Neuron (in vitro differentiated cells): ENCODE data around the gene AKTIP.

Experiments
- H2AFZ ChIP-seq: one replicate; pipeline ENCODE4 v1.6.1; 2013; ENCODE audit warnings: low read depth, mild to moderate bottlenecking, inconsistent platforms, low read length, moderate library complexity
- H3K27me3 ChIP-seq: one replicate; pipeline ENCODE4 v1.6.1; 2013; ENCODE audit warnings: low read length; ENCODE audit not compliant: insufficient read depth
- H3K36me3 ChIP-seq: one replicate; pipeline ENCODE4 v1.6.1; 2013; ENCODE audit warnings: low read length; ENCODE audit not compliant: insufficient read depth
- H3K4me1 ChIP-seq: one replicate; pipeline ENCODE4 v1.6.1; 2013; ENCODE audit warnings: low read length; ENCODE audit not compliant: insufficient read depth
- H3K4me3 ChIP-seq: 2 replicates; pipeline ENCODE4 v1.5.1; 2013; ENCODE audit warnings: mild to moderate bottlenecking, low read length, moderate library complexity
- H3K9me3 ChIP-seq: one replicate; pipeline ENCODE4 v1.6.1; 2013; ENCODE audit warnings: low read length

The AKTIP gene

DNA sequence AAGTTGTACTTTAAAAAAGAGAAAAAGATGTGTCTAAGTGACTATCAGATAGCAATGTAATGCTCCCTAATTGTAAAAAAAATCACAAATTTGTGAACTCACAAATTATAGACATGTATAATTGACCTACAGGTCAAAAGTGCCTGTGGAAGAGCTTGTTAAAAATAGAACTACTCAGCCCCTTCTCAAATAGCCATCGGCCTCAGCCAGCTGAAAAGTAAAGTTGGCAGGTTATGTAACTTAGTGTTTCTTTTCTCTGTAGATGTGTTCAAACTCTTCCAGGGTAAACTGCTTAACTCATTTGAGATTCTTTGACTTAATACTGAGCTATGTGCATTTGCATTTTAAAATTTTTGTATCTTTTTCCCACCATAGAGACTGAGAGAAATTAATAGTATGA is 13.3 kb downstream of the AKTIP start:
- Histone ChIP-seq H2AFZ (no peak overlapping the region), H3K4me1 (no peaks in the 10 kb centered on the region), H3K36me3 (peaks cover 80% of the 10 kb centered on the region), H3K27me3 (no peaks in the 10 kb centered on the region), H3K9me3 (peaks cover 9% of the 10 kb centered on the region), H3K4me3 (no peak overlapping the region)

DNA sequence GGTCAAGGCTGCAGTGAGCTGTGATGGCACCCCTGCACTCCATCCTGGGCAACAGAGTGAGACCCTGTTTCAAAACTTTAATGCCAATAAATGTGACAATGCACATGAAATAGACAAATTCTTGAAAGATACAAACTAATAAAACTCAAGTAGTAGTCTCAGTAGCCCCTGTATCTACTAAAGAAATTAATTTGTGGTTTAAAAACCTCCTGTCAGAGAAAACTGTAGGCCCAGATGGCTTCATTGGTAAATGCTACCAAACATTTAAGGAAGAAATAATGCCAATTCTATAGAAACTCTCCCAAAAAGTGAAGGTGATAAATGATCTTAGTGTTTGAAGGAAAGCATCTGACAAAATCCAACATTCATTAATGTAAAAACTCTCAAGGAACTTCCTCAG is 16.8 kb downstream of the AKTIP start:
- Histone ChIP-seq H3K36me3 (peaks cover 80% of the 10 kb centered on the region), H3K4me1 (no peaks in the 10 kb centered on the region), H3K27me3 (no peaks in the 10 kb centered on the region), H3K4me3 (no peak overlapping the region), H2AFZ (no peak overlapping the region), H3K9me3 (peaks cover 9% of the 10 kb centered on the region)

DNA sequence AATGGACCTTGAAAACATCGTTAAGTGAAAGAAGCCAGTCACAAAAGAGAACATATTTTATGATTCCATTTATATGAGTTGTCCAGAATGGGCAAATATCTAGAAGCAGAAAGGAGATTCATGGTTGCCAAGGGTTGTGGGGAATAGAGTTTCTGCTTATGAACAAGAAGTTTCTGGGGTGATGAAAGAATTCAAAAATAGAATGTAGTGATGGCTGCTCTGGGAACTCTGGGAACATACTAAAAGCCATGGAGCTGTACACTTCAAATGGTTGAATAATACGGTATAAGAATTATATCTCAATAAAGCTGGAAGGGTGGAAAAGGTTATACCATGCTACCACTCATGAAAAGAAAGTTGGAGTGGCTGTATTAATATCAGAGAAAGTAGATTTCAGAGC is 18.5 kb downstream of the AKTIP start:
- Histone ChIP-seq H3K4me1 (no peaks in the 10 kb centered on the region), H3K4me3 (no peak overlapping the region), H2AFZ (no peak overlapping the region), H3K27me3 (no peaks in the 10 kb centered on the region), H3K9me3 (peaks cover 9% of the 10 kb centered on the region), H3K36me3 (peaks cover 81% of the 10 kb centered on the region)

DNA sequence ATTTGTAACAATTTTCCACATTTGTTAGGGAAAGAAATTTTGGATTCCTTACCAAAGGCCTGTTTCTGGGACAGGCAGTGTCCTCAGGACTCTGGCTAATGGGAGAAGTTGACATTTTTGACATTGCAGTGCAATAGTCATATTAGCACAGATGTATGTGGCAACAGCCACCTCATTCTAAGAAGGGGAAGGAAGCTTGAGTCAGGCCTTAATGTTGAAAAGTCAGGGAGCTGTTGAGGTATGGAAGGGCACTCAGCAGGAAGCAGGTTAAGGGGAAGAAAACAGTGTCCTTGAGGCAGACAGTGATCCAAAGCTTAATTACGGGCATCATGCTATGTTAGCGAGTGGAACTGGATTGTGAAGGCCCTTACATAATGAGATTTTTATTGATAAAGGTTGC is 20.9 kb downstream of the AKTIP start:
- H2AFZ ChIP-seq, result no peak overlapping the region
- no peaks in the 10 kb centered on the region for H3K27me3 ChIP-seq
- H3K4me3 ChIP-seq, result no peak overlapping the region
- no peaks in the 10 kb centered on the region for H3K4me1 ChIP-seq
- H3K9me3 ChIP-seq, result peaks cover 9% of the 10 kb centered on the region
- H3K36me3 ChIP-seq, result peaks cover 81% of the 10 kb centered on the region

DNA sequence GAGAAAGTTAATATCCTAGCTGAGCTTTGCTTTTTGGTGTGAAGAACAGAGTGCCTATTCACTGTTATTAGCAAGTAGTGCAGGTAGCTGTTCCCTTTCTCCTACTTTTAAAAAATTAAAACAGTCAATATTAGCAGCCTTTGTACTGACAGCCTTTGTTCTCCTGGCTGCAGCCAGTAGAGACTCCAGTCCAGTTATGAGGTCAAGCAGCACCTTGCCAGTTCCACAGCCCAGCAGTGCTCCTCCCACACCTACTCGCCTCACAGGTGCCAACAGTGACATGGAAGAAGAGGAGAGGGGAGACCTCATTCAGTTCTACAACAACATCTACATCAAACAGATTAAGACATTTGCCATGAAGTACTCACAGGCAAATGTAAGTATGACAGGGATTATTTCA is 22.6 kb downstream of the AKTIP start:
- Histone ChIP-seq H2AFZ (no peak overlapping the region), H3K9me3 (peaks cover under 1% of the 10 kb centered on the region)

DNA sequence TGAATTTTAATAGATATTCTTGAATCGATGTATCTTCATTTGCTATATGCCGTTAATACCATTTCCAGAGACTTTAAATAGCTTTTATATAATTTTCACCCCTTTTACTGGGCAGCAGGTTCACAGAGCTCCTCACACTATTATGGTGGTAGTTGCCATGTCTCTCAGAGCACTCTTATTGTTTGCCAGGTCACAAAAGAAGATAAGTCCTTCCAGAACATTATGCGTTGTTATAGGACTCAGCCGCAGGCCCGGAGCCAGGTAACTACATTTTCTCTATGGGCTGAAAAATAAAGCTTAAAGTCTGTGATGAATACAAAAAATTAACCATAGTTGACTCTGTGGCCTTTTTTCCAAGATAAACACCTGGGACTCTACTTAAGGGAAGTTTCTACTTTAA is 24.0 kb downstream of the AKTIP start:
- Histone ChIP-seq H2AFZ (no peak overlapping the region), H3K27me3 (no peaks in the 10 kb centered on the region), H3K36me3 (peaks cover 68% of the 10 kb centered on the region), H3K4me3 (no peak overlapping the region), H3K4me1 (no peaks in the 10 kb centered on the region), H3K9me3 (no peaks in the 10 kb centered on the region)

More for the DNA sequence above, 22.6 kb downstream of the AKTIP start:
- Histone ChIP-seq H3K4me1 (no peaks in the 10 kb centered on the region), H3K4me3 (no peak overlapping the region), H3K36me3 (peaks cover 74% of the 10 kb centered on the region), H3K27me3 (no peaks in the 10 kb centered on the region)

DNA sequence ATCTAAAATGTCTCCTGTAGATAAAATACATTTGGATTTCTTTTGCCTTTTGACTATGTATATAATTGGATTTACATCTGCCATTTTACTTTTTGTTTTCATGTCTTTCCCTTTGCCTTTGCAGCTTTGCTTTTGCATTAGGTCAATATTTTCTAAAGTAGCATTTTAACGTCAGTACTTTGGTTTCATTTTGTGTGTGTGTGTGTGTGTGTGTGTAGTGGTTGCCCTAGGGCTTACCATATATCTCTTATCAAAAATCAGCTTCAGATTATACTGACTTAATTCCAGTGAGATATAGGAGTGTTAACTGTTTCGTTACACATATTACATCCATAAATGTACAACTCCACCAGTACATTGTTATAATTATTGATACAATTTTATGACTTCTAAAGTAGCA is 26.1 kb downstream of the AKTIP start:
- H3K4me1 ChIP-seq, result no peaks in the 10 kb centered on the region
- no peaks in the 10 kb centered on the region for H3K27me3 ChIP-seq
- no peak overlapping the region for H3K4me3 ChIP-seq
- H2AFZ ChIP-seq, result no peak overlapping the region
- H3K36me3 ChIP-seq, result peaks cover 64% of the 10 kb centered on the region
- H3K9me3 ChIP-seq, result no peaks in the 10 kb centered on the region

DNA sequence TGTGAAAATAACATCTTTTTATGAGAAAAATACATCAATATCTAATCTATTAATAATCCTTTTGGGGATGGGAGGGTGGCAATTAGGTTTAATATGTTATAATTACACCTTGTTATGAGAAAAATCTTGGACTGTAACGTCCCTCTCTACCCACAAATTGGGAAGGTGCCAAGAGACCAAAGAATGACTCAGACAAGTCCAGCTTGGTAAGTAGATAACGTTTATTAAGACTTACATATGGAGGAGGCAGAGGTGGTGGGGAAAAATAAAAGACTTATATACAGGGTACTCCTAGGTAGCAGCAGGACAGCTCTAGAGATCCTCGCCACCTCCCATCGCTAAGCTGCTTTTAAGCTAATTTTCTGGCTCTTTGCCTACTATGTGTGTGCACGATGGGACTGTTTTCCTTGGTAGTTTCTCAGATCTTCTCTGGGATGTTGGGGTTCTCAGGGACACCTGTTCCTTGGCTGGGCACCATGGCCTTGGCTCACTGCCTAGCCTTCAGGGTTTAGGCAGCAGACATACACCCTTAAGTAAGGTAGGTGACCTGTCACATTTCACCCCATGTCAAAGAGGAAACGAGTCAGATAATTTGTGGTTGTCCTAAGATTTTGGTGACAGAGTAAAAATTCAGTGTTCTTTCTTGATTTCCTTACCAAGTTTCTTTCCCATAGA is 37.3 kb downstream of the AKTIP start:
- H3K4me3 ChIP-seq, result no peak overlapping the region
- no peaks in the 10 kb centered on the region for H3K9me3 ChIP-seq
- H3K27me3 ChIP-seq, result no peaks in the 10 kb centered on the region
- H2AFZ ChIP-seq, result no peak overlapping the region
- no peaks in the 10 kb centered on the region for H3K4me1 ChIP-seq
- H3K36me3 ChIP-seq, result peaks cover 58% of the 10 kb centered on the region

DNA sequence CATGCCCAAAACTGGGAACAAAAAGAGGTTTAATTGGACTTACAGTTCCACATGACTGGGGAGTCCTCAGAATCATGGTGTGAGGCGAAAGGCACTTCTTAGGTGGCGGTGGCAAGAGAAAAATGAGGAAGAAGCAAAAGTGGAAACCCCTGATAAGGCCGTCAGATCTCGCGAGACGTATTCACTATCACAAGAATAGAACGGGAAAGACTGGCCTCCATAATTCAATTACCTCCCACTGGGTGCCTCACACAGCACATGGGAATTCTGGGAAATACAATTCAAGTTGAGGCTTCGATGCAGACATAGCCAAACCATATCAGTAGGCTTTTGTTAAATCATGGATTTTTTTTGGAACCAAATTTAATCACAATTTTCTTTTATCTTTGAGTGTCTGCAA is 44.4 kb downstream of the AKTIP start:
- Histone ChIP-seq H3K4me3 (no peak overlapping the region), H3K4me1 (no peaks in the 10 kb centered on the region), H3K36me3 (peaks cover 69% of the 10 kb centered on the region), H3K27me3 (no peaks in the 10 kb centered on the region), H3K9me3 (no peaks in the 10 kb centered on the region), H2AFZ (no peak overlapping the region)

DNA sequence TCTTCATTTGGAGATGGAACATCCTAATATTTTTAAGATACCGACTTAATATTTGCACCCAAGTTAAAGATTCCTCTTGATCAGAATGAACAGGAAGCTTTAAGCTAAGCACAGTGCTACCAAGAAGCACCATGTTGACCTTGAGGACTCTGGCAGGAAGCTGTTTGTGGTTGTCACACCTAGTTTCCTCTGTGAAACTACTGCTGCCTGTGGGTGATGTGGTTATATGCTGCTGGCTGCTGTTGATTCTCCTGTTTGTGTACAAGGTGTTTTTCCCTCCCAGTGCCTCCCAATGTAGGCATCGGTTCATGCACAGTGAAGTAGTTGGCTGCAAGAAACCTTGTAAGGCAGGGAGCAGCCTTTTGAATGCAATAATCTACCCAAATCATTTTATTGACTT is 45.3 kb downstream of the AKTIP start:
- Histone ChIP-seq H3K4me3 (no peak overlapping the region), H3K4me1 (no peaks in the 10 kb centered on the region), H3K9me3 (no peaks in the 10 kb centered on the region), H3K36me3 (peaks cover 74% of the 10 kb centered on the region), H2AFZ (no peak overlapping the region), H3K27me3 (no peaks in the 10 kb centered on the region)

DNA sequence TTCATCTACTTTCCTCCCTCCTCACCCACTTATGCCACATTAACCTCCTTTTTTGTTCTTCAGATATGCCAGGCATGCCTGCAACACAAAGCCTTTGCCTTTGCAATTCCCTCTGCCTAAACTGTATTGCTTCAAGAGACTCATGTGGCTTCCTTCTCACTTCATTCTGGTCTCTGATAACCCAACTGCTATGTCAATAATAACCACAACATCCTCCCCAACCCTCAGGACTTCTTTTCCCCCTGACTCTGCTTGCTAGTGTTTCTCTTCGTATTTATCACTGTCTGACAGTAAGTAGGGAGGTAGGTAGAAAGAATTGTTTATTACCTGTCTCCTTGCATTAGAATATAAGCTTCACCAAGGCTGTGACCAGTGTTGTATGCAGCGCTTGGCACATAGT is 46.4 kb downstream of the AKTIP start:
- H3K27me3 ChIP-seq, result no peaks in the 10 kb centered on the region
- peaks cover 68% of the 10 kb centered on the region for H3K36me3 ChIP-seq
- H3K9me3 ChIP-seq, result no peaks in the 10 kb centered on the region
- no peak overlapping the region for H3K4me3 ChIP-seq
- H3K4me1 ChIP-seq, result no peaks in the 10 kb centered on the region
- H2AFZ ChIP-seq, result no peak overlapping the region

DNA sequence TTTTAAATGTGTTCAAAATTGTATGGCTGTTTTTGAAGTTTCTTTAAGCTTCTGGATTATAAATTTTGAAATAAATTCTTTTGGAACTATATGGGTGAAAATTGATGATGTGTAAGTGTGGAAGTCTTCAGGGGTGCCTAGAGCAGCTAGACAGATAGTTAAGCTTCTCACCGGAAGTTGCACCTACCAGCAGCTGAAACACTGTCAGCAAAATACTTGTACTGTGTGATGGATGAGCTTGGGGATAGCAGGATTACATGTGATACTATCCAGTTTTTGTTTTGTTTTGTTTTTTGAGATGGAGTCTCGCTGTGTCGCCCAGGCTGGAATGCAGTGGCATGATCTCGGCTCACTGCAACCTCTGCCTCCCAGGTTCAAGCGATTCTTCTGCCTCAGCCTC is 49.1 kb downstream of the AKTIP start:
- Histone ChIP-seq H3K4me1 (no peaks in the 10 kb centered on the region), H3K9me3 (no peaks in the 10 kb centered on the region), H3K27me3 (no peaks in the 10 kb centered on the region), H3K36me3 (peaks cover 50% of the 10 kb centered on the region), H3K4me3 (no peak overlapping the region), H2AFZ (no peak overlapping the region)

DNA sequence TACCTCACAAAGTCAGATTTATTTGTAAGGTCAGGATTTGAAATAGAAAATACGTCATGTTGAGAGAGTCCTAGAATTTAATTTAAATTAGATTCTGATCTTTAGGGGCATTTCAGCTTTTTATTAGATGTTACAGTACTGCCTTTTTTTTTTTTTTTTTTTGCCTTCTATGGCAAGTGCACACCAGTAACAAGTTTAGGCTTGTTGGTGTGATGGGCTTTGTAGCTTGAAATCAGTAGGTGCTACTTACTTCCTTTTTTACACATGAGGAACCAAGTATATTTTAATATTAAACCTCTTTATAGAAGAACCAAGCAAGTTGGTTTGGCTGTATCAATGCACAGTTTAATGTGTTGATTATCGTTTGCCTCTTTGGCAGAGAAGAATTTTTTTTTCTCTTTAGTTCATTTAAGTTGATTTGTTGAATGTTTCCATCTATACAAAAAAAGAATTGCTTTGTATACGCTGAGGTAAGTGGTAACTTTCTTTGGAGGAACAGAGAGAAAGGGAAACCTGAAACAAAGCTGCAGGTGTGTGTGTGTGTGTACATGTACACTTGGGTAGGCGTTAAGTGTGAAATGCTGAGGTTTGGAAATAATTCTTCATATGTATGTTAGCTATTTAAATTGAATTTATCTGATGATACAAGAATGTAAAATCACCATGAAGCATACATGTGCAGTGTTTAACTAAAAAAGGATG is 53.0 kb downstream of the AKTIP start:
- H3K4me1 ChIP-seq, result no peaks in the 10 kb centered on the region
- H3K36me3 ChIP-seq, result peaks cover 42% of the 10 kb centered on the region
- H3K27me3 ChIP-seq, result no peaks in the 10 kb centered on the region
- H2AFZ ChIP-seq, result no peak overlapping the region
- H3K9me3 ChIP-seq, result no peaks in the 10 kb centered on the region
- no peak overlapping the region for H3K4me3 ChIP-seq

DNA sequence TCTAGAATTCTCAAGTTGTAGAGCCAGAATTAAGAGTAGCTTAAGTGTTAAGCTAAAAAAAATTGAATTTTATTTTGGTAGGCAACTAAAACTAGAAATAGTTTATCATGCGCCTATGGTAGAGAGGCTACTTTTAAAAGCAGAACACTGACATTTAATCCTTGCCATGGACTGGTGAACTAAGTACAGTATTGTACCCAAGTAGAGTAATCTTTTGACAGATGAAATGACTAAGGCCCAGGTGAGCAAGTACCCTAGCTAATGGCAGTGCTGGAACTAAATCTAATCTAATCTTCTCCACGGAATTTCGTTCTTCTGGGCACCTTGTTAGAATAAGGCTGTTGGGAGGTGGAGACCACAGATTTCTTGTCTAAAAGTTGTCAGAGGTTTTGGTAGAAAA is 56.9 kb downstream of the AKTIP start:
- Histone ChIP-seq H3K36me3 (peaks cover 35% of the 10 kb centered on the region), H2AFZ (no peak overlapping the region), H3K27me3 (no peaks in the 10 kb centered on the region), H3K4me1 (no peaks in the 10 kb centered on the region), H3K4me3 (no peak overlapping the region), H3K9me3 (no peaks in the 10 kb centered on the region)
